Tibial nerve (tissue), 4 donors: ENCODE results near the gene BICDL1.

Experiments used
- CTCF ChIP-seq, 5 experiments: fragments of 200-600 bp in 3 of 5; fragments of 450-650 bp in 2 of 5; sonication (generic) in 3 of 5; IDR thresholded peaks; one replicate each; pipeline ENCODE4 v1.5.1; 2016 to 2019; ENCODE audit warnings: antibody characterized with exemption in 5 of 5, mild to moderate bottlenecking in 3 of 5, moderate library complexity in 2 of 5
- EP300 ChIP-seq, 2 donors: sonication (generic); formaldehyde crosslinking; IDR thresholded peaks; one replicate each; pipeline ENCODE4 v1.6.1; 2017; ENCODE audit warnings: antibody characterized with exemption in 2 of 2, mild to moderate bottlenecking in 1 of 2
- POLR2A ChIP-seq, 2 donors: fragments of 450-650 bp; IDR thresholded peaks; one replicate each; pipeline ENCODE4 v1.6.1; 2017; ENCODE audit warnings: antibody characterized with exemption in 2 of 2, mild to moderate bottlenecking in 2 of 2, moderate library complexity in 2 of 2

- TF ChIP-seq CTCF (IDR thresholded peaks at IDR 0.05) (no peak), POLR2A (IDR thresholded peaks at IDR 0.05) (no peak), EP300 (IDR thresholded peaks at IDR 0.05) (no peak)
Observed at GRCh38 chr12:120049426-120049825, 60.4 kb downstream of the BICDL1 start.
